H9 (cell line): ENCODE measurements around the gene HNF4A. TPM values are rescaled to one million over a fixed set of nuclear protein-coding genes. Genes with fewer than 3 reads are reported as not detected.

Experiments
- DNase-seq: peaks from one replicate; pipeline ENCODE4 v3.0.0-alpha.2; 2017
- H2AFZ ChIP-seq: one replicate; pipeline ENCODE4 v1.6.1; 2013; ENCODE audit warnings: mild to moderate bottlenecking, low read length, control low read depth, moderate library complexity
- H2AK5ac ChIP-seq: 2 replicates; pipeline ENCODE4 v1.6.1; 2013; ENCODE audit warnings: low read length, control low read depth, mixed read lengths; ENCODE audit not compliant: insufficient read length
- H2BK120ac ChIP-seq: one replicate; pipeline ENCODE4 v1.6.1; 2013; ENCODE audit warnings: low read depth, mild to moderate bottlenecking, low read length, control low read depth, inconsistent platforms; ENCODE audit not compliant: poor library complexity, severe bottlenecking
- H2BK12ac ChIP-seq: 2 replicates; pipeline ENCODE4 v1.6.1; 2013; ENCODE audit warnings: low read length, control low read depth, mixed read lengths, low read depth; ENCODE audit not compliant: insufficient read length
- H2BK15ac ChIP-seq: 2 replicates; pipeline ENCODE4 v1.6.1; 2013; ENCODE audit warnings: low read depth, low read length, control low read depth
- H2BK20ac ChIP-seq: one replicate; pipeline ENCODE4 v1.6.1; 2013; ENCODE audit warnings: low read depth, mild to moderate bottlenecking, low read length, control low read depth, inconsistent platforms; ENCODE audit not compliant: poor library complexity, severe bottlenecking
- H2BK5ac ChIP-seq: 2 replicates; pipeline ENCODE4 v1.6.1; 2013; ENCODE audit warnings: low read length, control low read depth, mixed read lengths; ENCODE audit not compliant: insufficient read length
- H3K14ac ChIP-seq: 2 replicates; pipeline ENCODE4 v1.6.1; 2013; ENCODE audit warnings: low read length, control low read depth; ENCODE audit not compliant: insufficient read depth
- H3K18ac ChIP-seq: 2 replicates; pipeline ENCODE4 v1.6.1; 2013; ENCODE audit warnings: low read depth, mild to moderate bottlenecking, mixed read lengths, low read length, control low read depth; ENCODE audit not compliant: insufficient read length
- H3K23ac ChIP-seq: 2 replicates; pipeline ENCODE4 v1.6.1; 2013; ENCODE audit warnings: low read length, control low read depth, mixed read lengths, low read depth; ENCODE audit not compliant: insufficient read length
- H3K23me2 ChIP-seq: 2 replicates; pipeline ENCODE4 v1.6.1; 2013; ENCODE audit warnings: low read depth, mild to moderate bottlenecking, mixed read lengths, low read length, control low read depth; ENCODE audit not compliant: insufficient read length, poor library complexity, severe bottlenecking
- H3K27ac ChIP-seq: 2 replicates; pipeline ENCODE4 v1.5.1; 2013; ENCODE audit warnings: low read length, control low read depth, mixed read lengths, low read depth; ENCODE audit not compliant: insufficient read length
- H3K27me3 ChIP-seq: 2 replicates; pipeline ENCODE4 v1.6.1; 2013; ENCODE audit warnings: low read length, control low read depth, inconsistent platforms; ENCODE audit not compliant: insufficient read depth
- H3K4ac ChIP-seq: 2 replicates; pipeline ENCODE4 v1.6.1; 2013; ENCODE audit warnings: low read depth, mild to moderate bottlenecking, control low read depth, inconsistent platforms, low read length, moderate library complexity
- H3K4me1 ChIP-seq: 2 replicates; pipeline ENCODE4 v1.6.1; 2013; ENCODE audit warnings: low read length, control low read depth, inconsistent platforms; ENCODE audit not compliant: insufficient read depth
- H3K4me2 ChIP-seq: 2 replicates; pipeline ENCODE4 v1.6.1; 2013; ENCODE audit warnings: low read length, control low read depth, mixed read lengths; ENCODE audit not compliant: insufficient read length, insufficient read depth
- H3K56ac ChIP-seq: 2 replicates; pipeline ENCODE4 v1.6.1; 2013; ENCODE audit warnings: low read depth, mild to moderate bottlenecking, mixed read lengths, low read length, control low read depth; ENCODE audit not compliant: insufficient read length
- H3K79me1 ChIP-seq: 2 replicates; pipeline ENCODE4 v1.6.1; 2013; ENCODE audit warnings: low read depth, mild to moderate bottlenecking, moderate library complexity, low read length, control low read depth, inconsistent platforms; ENCODE audit not compliant: insufficient read depth, poor library complexity, severe bottlenecking
- H3K79me2 ChIP-seq: 2 replicates; pipeline ENCODE4 v1.6.1; 2013; ENCODE audit warnings: low read length, control low read depth, inconsistent platforms; ENCODE audit not compliant: insufficient read depth
- H3K9ac ChIP-seq: 2 replicates; pipeline ENCODE4 v1.6.1; 2013; ENCODE audit warnings: low read length, control low read depth, mixed read lengths; ENCODE audit not compliant: insufficient read length; ENCODE audit errors: extremely low read depth
- H3K9me3 ChIP-seq: one replicate; pipeline ENCODE4 v1.6.1; 2013; ENCODE audit warnings: low read depth, low read length, inconsistent platforms; ENCODE audit not compliant: control insufficient read depth
- H3T11ph ChIP-seq: one replicate; pipeline ENCODE4 v1.6.1; 2013; ENCODE audit warnings: mild to moderate bottlenecking, low read length, control low read depth, inconsistent platforms
- H4K20me1 ChIP-seq: one replicate; pipeline ENCODE4 v1.6.1; 2013; ENCODE audit not compliant: control insufficient read depth, insufficient read length, insufficient read depth
- H4K5ac ChIP-seq: 2 replicates; pipeline ENCODE4 v1.6.1; 2013; ENCODE audit warnings: low read depth, mild to moderate bottlenecking, mixed read lengths, low read length, control low read depth; ENCODE audit not compliant: insufficient read length
- H4K8ac ChIP-seq: replicated peaks from 2 replicates; pipeline ENCODE4 v1.6.1; 2013; ENCODE audit warnings: low read length, control low read depth, mixed read lengths, low read depth; ENCODE audit not compliant: insufficient read length
- H4K91ac ChIP-seq: 2 replicates; pipeline ENCODE4 v1.6.1; 2013; ENCODE audit warnings: low read depth, mild to moderate bottlenecking, moderate library complexity, mixed read lengths, low read length, control low read depth; ENCODE audit not compliant: insufficient read length
- H3K27ac Mint-ChIP-seq, 3 experiments: 2 replicates in 2 of 3; 3 replicates in 1 of 3; pipeline ENCODE4 v1.8.0; 2020 to 2021; ENCODE audit warnings: mixed read lengths in 3 of 3, mild to moderate bottlenecking in 1 of 3, moderate library complexity in 1 of 3
- H3K27me3 Mint-ChIP-seq: 2 replicates; pipeline ENCODE4 v1.8.0; 2021; ENCODE audit warnings: low read depth, mild to moderate bottlenecking, moderate library complexity, mixed read lengths
- H3K36me3 Mint-ChIP-seq, 3 experiments: 2 replicates in 2 of 3; 3 replicates in 1 of 3; pipeline ENCODE4 v1.8.0; 2020 to 2021; ENCODE audit warnings: low read depth in 3 of 3, mixed read lengths in 3 of 3; ENCODE audit not compliant: insufficient read depth in 1 of 3
- H3K4me1 Mint-ChIP-seq, 2 experiments: 2 replicates each; pipeline ENCODE4 v1.8.0; 2020; ENCODE audit warnings: mixed read lengths in 2 of 2
- H3K4me3 Mint-ChIP-seq, 2 experiments: 2 replicates in 1 of 2; 3 replicates in 1 of 2; pipeline ENCODE4 v1.8.0; 2020 to 2021; ENCODE audit warnings: mild to moderate bottlenecking in 2 of 2, mixed read lengths in 2 of 2, moderate library complexity in 1 of 2
- H3K9me3 Mint-ChIP-seq, 2 experiments: 2 replicates in 1 of 2; 3 replicates in 1 of 2; pipeline ENCODE4 v1.8.0; 2020; ENCODE audit warnings: mild to moderate bottlenecking in 2 of 2, mixed read lengths in 2 of 2, moderate library complexity in 1 of 2
- WGBS: extraction: QIAGEN DNeasy Blood & Tissue Kit; methylation state at CpG from one replicate; pipeline ENCODE4 v1.1.7; 2013; ENCODE audit warnings: missing lambda C conversion rate, low lambda C conversion rate, mixed read lengths; ENCODE audit not compliant: insufficient read length; ENCODE audit errors: extremely low coverage; 5-methylcytosine and 5-hydroxymethylcytosine counted together
- total RNA-seq: library from RNA; stranded (reverse); gene quantifications from 2 replicates; pipeline ENCODE4 v1.2.1, GENCODE V29; 2021
- TF ChIP-seq, protein P1 (sequence below): fragments of 200-600 bp; sonication (generic); conservative IDR thresholded peaks from 3 replicates; pipeline ENCODE4 v1.8.0; 2021; ENCODE audit warnings: antibody characterized with exemption, mild to moderate bottlenecking

HNF4A gene
- total RNA-seq, 1 experiment from 2014 or later = not detected

DNA sequence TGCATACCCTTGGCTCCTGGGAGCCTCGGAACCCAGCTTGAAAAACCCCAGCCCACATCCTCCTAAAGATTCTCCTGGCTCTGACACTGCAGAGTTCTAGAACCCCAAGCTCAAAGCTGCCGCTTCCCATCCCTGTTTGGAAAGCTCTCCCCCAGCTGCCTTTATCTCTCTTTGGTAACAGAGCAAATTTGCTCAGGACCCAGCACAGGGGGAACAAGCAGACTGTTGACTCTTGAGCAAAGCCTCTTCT lies 38.9 kb downstream of the HNF4A start:
- Histone ChIP-seq H2BK5ac (no peak overlapping the region), H3K4me2 (no peak overlapping the region), H3T11ph (no peak overlapping the region), H3K79me2 (no peaks in the 10 kb centered on the region), H3K14ac (no peak overlapping the region), H2BK15ac (no peak overlapping the region), H2AK5ac (no peak overlapping the region), H4K20me1 (no peaks in the 10 kb centered on the region), H3K9me3 (no peaks in the 10 kb centered on the region), H2AFZ (no peak overlapping the region), H4K91ac (no peak overlapping the region), H3K79me1 (no peaks in the 10 kb centered on the region), H3K27ac (no peak overlapping the region), H3K18ac (no peak overlapping the region), H2BK120ac (no peak overlapping the region), H3K23me2 (no peaks in the 10 kb centered on the region), H3K4me1 (no peaks in the 10 kb centered on the region), H4K8ac (no peak overlapping the region), H3K23ac (no peak overlapping the region), H3K27me3 (no peaks in the 10 kb centered on the region), H2BK12ac (no peak overlapping the region), H3K9ac (no peak overlapping the region), H3K4ac (no peak overlapping the region), H4K5ac (no peak overlapping the region), H2BK20ac (no peak overlapping the region), H3K56ac (no peak overlapping the region)
- H3K27ac Mint-ChIP-seq = peak overlapping the region in 1 of 3 experiments; percentile 40; a peak in 1 of 7 replicates
- H3K4me1 Mint-ChIP-seq = no peaks in the 10 kb centered on the region; a peak in 1 of 4 replicates
- no peaks in the 10 kb centered on the region for H3K36me3 Mint-ChIP-seq
- WGBS = no CpG with 5 or more reads among the region's 2 CpGs
- peaks cover 12% of the 10 kb centered on the region for H3K27me3 Mint-ChIP-seq
- no peak for DNase-seq
- H3K4me3 Mint-ChIP-seq = no peak overlapping the region
- TF ChIP-seq, protein P1, sequence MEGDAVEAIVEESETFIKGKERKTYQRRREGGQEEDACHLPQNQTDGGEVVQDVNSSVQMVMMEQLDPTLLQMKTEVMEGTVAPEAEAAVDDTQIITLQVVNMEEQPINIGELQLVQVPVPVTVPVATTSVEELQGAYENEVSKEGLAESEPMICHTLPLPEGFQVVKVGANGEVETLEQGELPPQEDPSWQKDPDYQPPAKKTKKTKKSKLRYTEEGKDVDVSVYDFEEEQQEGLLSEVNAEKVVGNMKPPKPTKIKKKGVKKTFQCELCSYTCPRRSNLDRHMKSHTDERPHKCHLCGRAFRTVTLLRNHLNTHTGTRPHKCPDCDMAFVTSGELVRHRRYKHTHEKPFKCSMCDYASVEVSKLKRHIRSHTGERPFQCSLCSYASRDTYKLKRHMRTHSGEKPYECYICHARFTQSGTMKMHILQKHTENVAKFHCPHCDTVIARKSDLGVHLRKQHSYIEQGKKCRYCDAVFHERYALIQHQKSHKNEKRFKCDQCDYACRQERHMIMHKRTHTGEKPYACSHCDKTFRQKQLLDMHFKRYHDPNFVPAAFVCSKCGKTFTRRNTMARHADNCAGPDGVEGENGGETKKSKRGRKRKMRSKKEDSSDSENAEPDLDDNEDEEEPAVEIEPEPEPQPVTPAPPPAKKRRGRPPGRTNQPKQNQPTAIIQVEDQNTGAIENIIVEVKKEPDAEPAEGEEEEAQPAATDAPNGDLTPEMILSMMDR = no peak
- no peaks in the 10 kb centered on the region; a peak in 1 of 5 replicates for H3K9me3 Mint-ChIP-seq
